Hepatocyte (in vitro differentiated cells): Measurements from ENCODE around the gene CEBPB. TPM values are rescaled to one million over a fixed set of nuclear protein-coding genes. Genes with fewer than 3 reads are reported as not detected.

Experiments
- DNase-seq: peaks from one replicate; pipeline ENCODE4 v3.0.0-alpha.2; 2016; ENCODE audit warnings: low spot score
- H2AFZ ChIP-seq: fragments of 200-600 bp; sonication (generic); 2 replicates; pipeline ENCODE4 v1.6.0; 2016; ENCODE audit warnings: antibody characterized with exemption, mild to moderate bottlenecking
- H3K27ac ChIP-seq: fragments of 200-600 bp; sonication (generic); 2 replicates; pipeline ENCODE4 v1.5.1; 2016; ENCODE audit warnings: mild to moderate bottlenecking
- H3K27me3 ChIP-seq: fragments of 200-600 bp; sonication (generic); 2 replicates; pipeline ENCODE4 v1.6.1; 2016
- H3K36me3 ChIP-seq: fragments of 200-600 bp; sonication (generic); replicated peaks from 2 replicates; pipeline ENCODE4 v1.5.1; 2016; ENCODE audit warnings: low read depth; ENCODE audit not compliant: insufficient read depth
- H3K4me1 ChIP-seq: fragments of 200-600 bp; sonication (generic); 2 replicates; pipeline ENCODE4 v1.5.1; 2016; ENCODE audit warnings: mild to moderate bottlenecking, moderate library complexity; ENCODE audit not compliant: insufficient read depth
- H3K4me2 ChIP-seq: fragments of 200-600 bp; sonication (generic); 2 replicates; pipeline ENCODE4 v1.6.0; 2016
- H3K4me3 ChIP-seq: fragments of 200-600 bp; sonication (generic); 2 replicates; pipeline ENCODE4 v1.5.1; 2016; ENCODE audit warnings: mild to moderate bottlenecking
- H3K79me2 ChIP-seq: fragments of 200-600 bp; sonication (generic); 2 replicates; pipeline ENCODE4 v1.6.0; 2017; ENCODE audit warnings: mild to moderate bottlenecking
- H3K9me2 ChIP-seq: fragments of 200-600 bp; sonication (generic); replicated peaks from 2 replicates; pipeline ENCODE4 v1.6.0; 2017; ENCODE audit warnings: mild to moderate bottlenecking; ENCODE audit not compliant: insufficient read depth
- H3K9me3 ChIP-seq: fragments of 200-600 bp; sonication (generic); 2 replicates; pipeline ENCODE4 v1.5.1; 2016; ENCODE audit warnings: low read depth, mild to moderate bottlenecking
- H4K20me1 ChIP-seq: fragments of 200-600 bp; sonication (generic); 2 replicates; pipeline ENCODE4 v1.6.0; 2016; ENCODE audit warnings: mild to moderate bottlenecking; ENCODE audit not compliant: insufficient read depth, poor library complexity, severe bottlenecking
- EZH2 ChIP-seq: fragments of 200-600 bp; sonication (generic); IDR thresholded peaks from 2 replicates; pipeline ENCODE4 v1.6.1; 2016; ENCODE audit warnings: antibody characterized with exemption, mild to moderate bottlenecking, borderline replicate concordance
- EZH2phosphoT487 ChIP-seq: fragments of 200-600 bp; sonication (generic); IDR thresholded peaks from one replicate; pipeline ENCODE4 v1.6.1; 2018; ENCODE audit warnings: antibody characterized with exemption, mild to moderate bottlenecking, low read depth, moderate library complexity; ENCODE audit not compliant: unreplicated experiment, severe bottlenecking
- WGBS: methylation state at CpG from one replicate; pipeline ENCODE4 v1.1.6; 2016; ENCODE audit warnings: low lambda C conversion rate; ENCODE audit errors: missing lambda C conversion rate; 5-methylcytosine and 5-hydroxymethylcytosine counted together
- polyA plus RNA-seq: library from polyadenylated mRNA; unstranded; fragments of >200 nt; fragmentation: Nextera tagmentation; extraction: Ambion mirVana; gene quantifications from 2 replicates; pipeline ENCODE4 v1.2.1, GENCODE V29; 2016
- total RNA-seq: library from RNA; depleted of rRNA; stranded (reverse); fragments of >200 nt; gene quantifications from 2 replicates; pipeline ENCODE4 v1.2.3, GENCODE V29; 2014
- TF ChIP-seq, protein P1 (sequence below): fragments of 200-600 bp; sonication (generic); IDR thresholded peaks from 2 replicates; pipeline ENCODE4 v1.5.1; 2016; ENCODE audit warnings: antibody characterized with exemption, mild to moderate bottlenecking; ENCODE audit not compliant: poor library complexity

CEBPB gene
- total and polyA plus RNA-seq, 2 experiments from 2014 or later, result 58.9 to 159 TPM

DNA sequence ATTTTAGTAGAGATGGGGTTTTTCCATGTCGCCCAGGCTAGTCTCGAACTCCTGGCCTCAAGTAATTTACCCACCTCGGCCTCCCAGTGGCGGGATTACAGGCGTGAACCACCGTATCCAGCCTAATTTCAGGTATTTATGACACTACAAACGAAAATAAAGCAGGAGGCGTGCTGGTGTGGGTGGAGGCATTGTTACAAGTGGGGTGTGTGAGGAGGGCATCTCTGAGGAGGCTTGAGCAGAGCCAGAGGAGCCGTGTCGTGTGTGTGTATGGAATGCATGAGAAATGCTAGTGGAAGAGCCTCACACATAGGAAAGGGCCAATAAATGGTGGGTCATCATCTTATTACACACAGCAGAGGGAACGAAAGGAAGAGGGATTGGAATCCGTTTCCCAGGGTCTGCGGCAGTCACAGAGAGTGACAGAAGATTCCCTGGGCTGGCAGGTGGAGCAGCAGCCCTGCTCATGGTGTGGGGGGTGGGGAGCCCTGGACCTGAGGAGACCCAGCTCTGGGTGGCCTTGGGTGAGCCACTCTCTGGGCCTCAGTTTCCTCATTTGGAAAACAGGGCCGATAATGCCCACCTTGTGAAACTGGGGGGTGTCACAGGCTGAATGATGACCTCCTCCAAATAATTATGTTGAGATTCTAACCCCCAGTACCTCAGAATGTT is 19.9 kb upstream of the CEBPB start:
- Histone ChIP-seq H3K79me2 (peaks cover 14% of the 10 kb centered on the region), H3K9me3 (no peaks in the 10 kb centered on the region), H3K9me2 (no peaks in the 10 kb centered on the region), H2AFZ (no peak overlapping the region), H3K4me1 (peaks cover 10% of the 10 kb centered on the region), H3K36me3 (no peaks in the 10 kb centered on the region), H4K20me1 (no peaks in the 10 kb centered on the region), H3K27me3 (no peaks in the 10 kb centered on the region), H3K4me3 (no peak overlapping the region), H3K27ac (no peak overlapping the region), H3K4me2 (no peak overlapping the region)
- no peak for TF ChIP-seq EZH2phosphoT487
- TF ChIP-seq EZH2, result no peak
- TF ChIP-seq, protein P1, sequence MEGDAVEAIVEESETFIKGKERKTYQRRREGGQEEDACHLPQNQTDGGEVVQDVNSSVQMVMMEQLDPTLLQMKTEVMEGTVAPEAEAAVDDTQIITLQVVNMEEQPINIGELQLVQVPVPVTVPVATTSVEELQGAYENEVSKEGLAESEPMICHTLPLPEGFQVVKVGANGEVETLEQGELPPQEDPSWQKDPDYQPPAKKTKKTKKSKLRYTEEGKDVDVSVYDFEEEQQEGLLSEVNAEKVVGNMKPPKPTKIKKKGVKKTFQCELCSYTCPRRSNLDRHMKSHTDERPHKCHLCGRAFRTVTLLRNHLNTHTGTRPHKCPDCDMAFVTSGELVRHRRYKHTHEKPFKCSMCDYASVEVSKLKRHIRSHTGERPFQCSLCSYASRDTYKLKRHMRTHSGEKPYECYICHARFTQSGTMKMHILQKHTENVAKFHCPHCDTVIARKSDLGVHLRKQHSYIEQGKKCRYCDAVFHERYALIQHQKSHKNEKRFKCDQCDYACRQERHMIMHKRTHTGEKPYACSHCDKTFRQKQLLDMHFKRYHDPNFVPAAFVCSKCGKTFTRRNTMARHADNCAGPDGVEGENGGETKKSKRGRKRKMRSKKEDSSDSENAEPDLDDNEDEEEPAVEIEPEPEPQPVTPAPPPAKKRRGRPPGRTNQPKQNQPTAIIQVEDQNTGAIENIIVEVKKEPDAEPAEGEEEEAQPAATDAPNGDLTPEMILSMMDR, result no peak
- DNase-seq, result no peak
- WGBS, result 89% methylated on average over 14 of the region's 14 CpGs

DNA sequence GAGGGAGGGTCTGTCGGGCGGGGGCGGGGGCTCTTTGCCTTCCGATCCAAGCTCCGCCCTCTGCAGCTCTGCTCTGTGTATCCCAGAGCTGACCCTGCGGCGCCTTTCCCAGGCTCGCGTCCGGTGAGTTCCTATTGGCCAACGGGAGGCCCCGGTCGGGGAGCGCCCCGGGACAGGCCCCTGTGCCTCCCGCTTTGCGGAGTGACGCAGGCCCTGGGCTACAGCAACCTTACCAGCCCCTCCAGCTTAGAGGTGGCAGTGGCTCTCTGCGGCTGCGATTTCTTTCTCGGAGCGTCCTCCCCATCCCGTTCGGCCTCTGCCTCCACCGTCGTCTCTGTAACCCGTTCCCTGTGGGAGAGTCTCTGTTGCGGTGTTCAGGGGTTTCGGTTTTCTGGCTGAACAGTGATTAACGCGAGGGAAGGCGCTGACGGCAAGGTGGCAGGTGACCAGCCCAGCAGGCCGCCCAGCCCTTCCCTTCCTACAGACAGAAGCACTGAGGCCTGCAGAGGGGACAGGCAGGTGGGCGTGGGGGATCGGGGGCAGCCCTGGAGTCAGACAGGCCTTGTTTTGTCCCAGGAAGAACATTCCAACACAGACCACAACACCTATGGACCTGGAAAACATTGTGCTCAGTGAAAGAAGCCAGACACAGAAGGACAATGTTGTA is 18.1 kb upstream of the CEBPB start:
- Histone ChIP-seq H3K9me3 (no peaks in the 10 kb centered on the region), H3K4me2 (peak overlapping the region; percentile 79), H3K4me1 (no peaks in the 10 kb centered on the region), H3K27me3 (no peaks in the 10 kb centered on the region), H3K79me2 (peaks cover 14% of the 10 kb centered on the region), H4K20me1 (no peaks in the 10 kb centered on the region), H3K4me3 (peak overlapping the region; percentile 13), H2AFZ (peak overlapping the region; percentile 85), H3K27ac (peak overlapping the region; percentile 93), H3K36me3 (no peaks in the 10 kb centered on the region), H3K9me2 (no peaks in the 10 kb centered on the region)
- 5% methylated on average over 33 of the region's 36 CpGs for WGBS
- DNase-seq, result peak; percentile 91
- TF ChIP-seq EZH2phosphoT487, result no peak
- TF ChIP-seq, protein P1, result no peak

DNA sequence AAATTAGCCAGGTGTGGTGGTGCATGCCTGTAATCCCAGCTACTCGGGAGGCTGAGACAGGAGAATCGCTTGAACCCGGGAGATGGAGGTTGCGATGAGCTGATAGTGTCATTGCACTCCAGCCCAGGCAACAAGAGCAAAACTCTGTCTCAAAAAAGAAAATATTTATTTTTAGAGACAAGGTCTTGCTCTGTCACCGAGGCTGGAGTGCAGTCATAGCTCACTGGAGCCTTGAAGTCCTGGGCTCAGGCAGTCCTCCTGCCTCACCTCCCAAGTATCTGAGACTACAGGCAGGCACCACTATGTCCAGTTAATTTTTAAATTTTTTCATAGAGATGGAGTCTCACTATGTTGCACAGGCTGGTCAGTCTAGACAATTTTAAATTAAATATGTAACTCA is 16.2 kb upstream of the CEBPB start:
- H4K20me1 ChIP-seq, result no peaks in the 10 kb centered on the region
- no peak overlapping the region for H3K4me2 ChIP-seq
- H3K27ac ChIP-seq, result no peak overlapping the region
- H3K9me3 ChIP-seq, result no peaks in the 10 kb centered on the region
- WGBS, result 97% methylated on average over 5 of the region's 5 CpGs
- no peaks in the 10 kb centered on the region for H3K4me1 ChIP-seq
- TF ChIP-seq, protein P1, result no peak
- no peak for TF ChIP-seq EZH2
- H3K79me2 ChIP-seq, result peaks cover 14% of the 10 kb centered on the region
- no peaks in the 10 kb centered on the region for H3K36me3 ChIP-seq
- no peaks in the 10 kb centered on the region for H3K27me3 ChIP-seq
- H2AFZ ChIP-seq, result no peak overlapping the region
- no peak for DNase-seq
- no peaks in the 10 kb centered on the region for H3K9me2 ChIP-seq
- no peak overlapping the region for H3K4me3 ChIP-seq
